Anterior cingulate cortex (tissue), 58 donors: Measurements from ENCODE around the gene C16orf82.

Experiments
- DNase-seq, 58 donors: peaks; one replicate each; lab custom pipeline; 2025; lab: John Stamatoyannopoulos, UW

C16orf82 gene

DNA sequence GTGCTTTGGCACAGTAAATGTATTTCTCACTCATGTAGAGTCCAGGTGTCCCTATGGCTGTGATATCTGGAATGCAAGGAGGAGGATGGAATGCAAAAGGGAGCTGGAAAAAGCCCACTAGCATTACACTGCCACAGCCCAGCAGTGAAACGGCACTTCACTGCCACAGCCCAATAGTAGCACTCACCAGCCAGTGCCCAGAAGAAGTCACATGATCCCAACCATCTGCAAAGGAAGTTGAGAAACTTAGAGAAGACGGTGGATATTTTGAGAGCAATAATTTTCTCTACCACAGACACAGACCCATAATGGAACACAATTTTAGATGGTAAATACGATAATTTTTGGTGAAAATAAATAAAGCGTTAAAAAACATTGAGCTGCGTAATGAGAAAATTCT, 51.8 kb downstream of the C16orf82 start:
- no peak for DNase-seq
